HEK293T (cell line): ENCODE results near the gene SPOCD1.

Experiments used
- BHLHE40 ChIP-seq: fragments of 450-650 bp; IDR thresholded peaks from 2 replicates; pipeline ENCODE4 v1.6.1; 2016; ENCODE audit warnings: mild to moderate bottlenecking, moderate library complexity, borderline replicate concordance
- ELF4 ChIP-seq: fragments of 450-650 bp; IDR thresholded peaks from 2 replicates; pipeline ENCODE4 v1.6.1; 2017; ENCODE audit warnings: antibody characterized with exemption
- FOXA1 ChIP-seq: fragments of 450-650 bp; IDR thresholded peaks from 2 replicates; pipeline ENCODE4 v1.6.1; 2016; ENCODE audit warnings: mild to moderate bottlenecking
- FOXK2 ChIP-seq: fragments of 450-650 bp; IDR thresholded peaks from 2 replicates; pipeline ENCODE4 v1.6.1; 2016; ENCODE audit warnings: mild to moderate bottlenecking
- FOXM1 ChIP-seq: fragments of 450-650 bp; IDR thresholded peaks from 2 replicates; pipeline ENCODE4 v1.6.1; 2017; ENCODE audit warnings: mild to moderate bottlenecking, borderline replicate concordance
- HDGF ChIP-seq: fragments of 450-650 bp; IDR thresholded peaks from 2 replicates; pipeline ENCODE4 v1.6.1; 2017; ENCODE audit warnings: antibody characterized with exemption, borderline replicate concordance
- NFRKB ChIP-seq: fragments of 450-650 bp; IDR thresholded peaks from 2 replicates; pipeline ENCODE4 v1.6.1; 2016; ENCODE audit warnings: mild to moderate bottlenecking, moderate library complexity
- SP1 ChIP-seq: fragments of 450-650 bp; IDR thresholded peaks from 2 replicates; pipeline ENCODE4 v1.6.1; 2017
- SUZ12 ChIP-seq: fragments of 450-650 bp; IDR thresholded peaks from 2 replicates; pipeline ENCODE4 v1.6.1; 2016; ENCODE audit warnings: mild to moderate bottlenecking
- TARDBP ChIP-seq: fragments of 450-650 bp; IDR thresholded peaks from 2 replicates; pipeline ENCODE4 v1.6.1; 2016
- ZNF384 ChIP-seq: fragments of 450-650 bp; IDR thresholded peaks from 2 replicates; pipeline ENCODE4 v1.6.1; 2016

- no peak for TF ChIP-seq SP1
- TF ChIP-seq BHLHE40: no peak
- TF ChIP-seq ZNF384: no peak
- no peak for TF ChIP-seq FOXA1
- TF ChIP-seq NFRKB: no peak
- no peak for TF ChIP-seq ELF4
- no peak for TF ChIP-seq FOXK2
- no peak for TF ChIP-seq HDGF
- no peak for TF ChIP-seq TARDBP
- no peak for TF ChIP-seq SUZ12
- no peak for TF ChIP-seq FOXM1
These were observed 64.8 kb downstream of the SPOCD1 start for GRCh38 chr1:31750858-31751510.
